Loucy (cell line): ENCODE results near the gene CYP4V2.

ENCODE experiments used
- CTCF ChIP-seq: fragments of 200-600 bp; sonication (generic); conservative IDR thresholded peaks from 2 replicates; pipeline ENCODE4 v1.5.1; 2014; ENCODE audit warnings: mild to moderate bottlenecking, antibody characterized with exemption, low read length
- EZH2phosphoT487 ChIP-seq: fragments of 200-600 bp; IDR thresholded peaks from 2 replicates; pipeline ENCODE4 v1.6.1; 2018; ENCODE audit warnings: antibody characterized with exemption, mild to moderate bottlenecking, moderate library complexity, borderline replicate concordance

GRCh38 chr4:186166852-186167512, 24.4 kb upstream of the CYP4V2 start:
- TF ChIP-seq CTCF (no peak), EZH2phosphoT487 (no peak)
